ENCODE data around the gene DAPL1. TPM values are rescaled to one million over a fixed set of nuclear protein-coding genes. Genes with fewer than 3 reads are reported as not detected.

DAPL1 gene
- total RNA-seq, 1 experiment from 2014 or later: not detected

DNA sequence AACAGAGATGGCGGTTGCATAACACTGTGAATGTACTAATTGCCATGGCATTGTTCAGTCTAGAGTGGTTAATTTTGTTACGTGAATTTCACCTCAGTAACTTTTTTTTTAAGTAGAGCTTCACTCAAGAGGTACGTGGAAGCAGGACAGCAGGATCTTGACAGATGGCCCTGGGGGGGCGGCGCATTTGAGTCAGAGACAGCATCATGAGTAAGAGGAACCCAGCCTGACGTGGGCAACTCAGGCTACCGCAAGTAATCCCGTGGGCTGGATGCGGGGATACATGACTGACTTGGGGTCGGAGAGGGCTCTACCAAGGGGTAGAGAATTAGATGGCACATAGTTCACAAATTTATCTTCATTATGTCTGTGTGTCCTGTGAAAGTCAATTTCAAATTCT is 38.1 kb upstream of the DAPL1 start:
- intact Hi-C loops (cut with micrococcal nuclease; ENCODE audit: unreplicated experiment): no loop called here
- no peaks in the 10 kb centered on the region for H3F3A ChIP-seq (ENCODE audit: insufficient read depth, low read depth)
- H4K20me1 ChIP-seq (ENCODE audit: insufficient read depth): no peaks in the 10 kb centered on the region
- POLR2A ChIA-PET (ENCODE audit: unreplicated experiment): interaction anchor here (0.6 kb wide), 1 partner anchor 360 kb away, joined by 9 read pairs; no protein-coding TSS in a partner anchor
- CTCF ChIA-PET: interaction anchor here (0.6 kb wide), 2 partner anchors 33 to 1933 kb away, joined by 4 to 6 read pairs; no protein-coding TSS in a partner anchor
- H3K27me3 ChIP-seq (ENCODE audit: insufficient read depth, low read depth): no peaks in the 10 kb centered on the region
- H2AFZ ChIP-seq: no peak overlapping the region
- no peaks in the 10 kb centered on the region for H3K36me3 ChIP-seq (ENCODE audit: low read depth)
- TF ChIP-seq EZH2 (IDR thresholded peaks at IDR 0.05; ENCODE audit: low read depth): no peak
- TF ChIP-seq, protein P1, sequence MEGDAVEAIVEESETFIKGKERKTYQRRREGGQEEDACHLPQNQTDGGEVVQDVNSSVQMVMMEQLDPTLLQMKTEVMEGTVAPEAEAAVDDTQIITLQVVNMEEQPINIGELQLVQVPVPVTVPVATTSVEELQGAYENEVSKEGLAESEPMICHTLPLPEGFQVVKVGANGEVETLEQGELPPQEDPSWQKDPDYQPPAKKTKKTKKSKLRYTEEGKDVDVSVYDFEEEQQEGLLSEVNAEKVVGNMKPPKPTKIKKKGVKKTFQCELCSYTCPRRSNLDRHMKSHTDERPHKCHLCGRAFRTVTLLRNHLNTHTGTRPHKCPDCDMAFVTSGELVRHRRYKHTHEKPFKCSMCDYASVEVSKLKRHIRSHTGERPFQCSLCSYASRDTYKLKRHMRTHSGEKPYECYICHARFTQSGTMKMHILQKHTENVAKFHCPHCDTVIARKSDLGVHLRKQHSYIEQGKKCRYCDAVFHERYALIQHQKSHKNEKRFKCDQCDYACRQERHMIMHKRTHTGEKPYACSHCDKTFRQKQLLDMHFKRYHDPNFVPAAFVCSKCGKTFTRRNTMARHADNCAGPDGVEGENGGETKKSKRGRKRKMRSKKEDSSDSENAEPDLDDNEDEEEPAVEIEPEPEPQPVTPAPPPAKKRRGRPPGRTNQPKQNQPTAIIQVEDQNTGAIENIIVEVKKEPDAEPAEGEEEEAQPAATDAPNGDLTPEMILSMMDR (conservative IDR thresholded peaks at IDR 0.05): no peak
- H3K4me1 ChIP-seq (replicated peaks; ENCODE audit: insufficient read depth): no peaks in the 10 kb centered on the region
- no peak for DNase-seq
- no peaks in the 10 kb centered on the region for H3K9me2 ChIP-seq (ENCODE audit: insufficient read depth)
- H3K27ac ChIP-seq: no peak overlapping the region
- no peak overlapping the region for H3K4me2 ChIP-seq
- H3K4me3 ChIP-seq: no peak overlapping the region
- H3K79me2 ChIP-seq (ENCODE audit: low read depth): no peaks in the 10 kb centered on the region
- BruUV-seq (replicated peaks): no TSS peak
- no peaks in the 10 kb centered on the region for H3K9me3 ChIP-seq (ENCODE audit: insufficient read depth, low read depth)

DNA sequence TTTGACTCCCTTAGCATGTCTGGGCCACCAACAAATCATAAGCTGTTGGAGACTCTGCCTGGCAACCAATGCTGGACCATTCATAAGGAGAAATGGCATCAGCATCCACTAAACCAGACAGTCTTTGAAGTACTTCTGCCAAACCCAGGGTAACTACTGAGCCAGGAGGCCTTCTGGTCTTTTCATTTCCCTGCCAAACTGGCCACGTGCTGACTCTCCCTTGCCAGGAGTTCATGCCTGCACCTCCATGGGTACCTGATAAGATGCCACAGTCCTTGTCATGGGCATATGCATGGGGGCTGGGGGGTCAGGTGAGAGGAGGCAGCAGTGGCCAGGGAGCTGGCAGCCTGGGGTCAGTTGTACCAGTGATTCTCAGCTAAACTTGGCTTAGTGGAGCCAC is 34.2 kb upstream of the DAPL1 start:
- H3K9me2 ChIP-seq (ENCODE audit: insufficient read depth): no peaks in the 10 kb centered on the region
- H3K27ac ChIP-seq: no peak overlapping the region
- ChIA-PET CTCF (interaction anchor here (0.6 kb wide), 2 partner anchors 727 to 775 kb away, joined by 4 to 5 read pairs; no protein-coding TSS in a partner anchor), POLR2A (ENCODE audit: unreplicated experiment) (no interaction called here)
- TF ChIP-seq EZH2 (IDR thresholded peaks at IDR 0.05; ENCODE audit: low read depth): no peak
- TF ChIP-seq, protein P1 (conservative IDR thresholded peaks at IDR 0.05): no peak
- H2AFZ ChIP-seq: no peak overlapping the region
- no peaks in the 10 kb centered on the region for H3F3A ChIP-seq (ENCODE audit: insufficient read depth, low read depth)
- no peaks in the 10 kb centered on the region for H4K20me1 ChIP-seq (ENCODE audit: insufficient read depth)
- intact Hi-C loops (cut with micrococcal nuclease; ENCODE audit: unreplicated experiment): no loop called here
- no peaks in the 10 kb centered on the region for H3K27me3 ChIP-seq (ENCODE audit: insufficient read depth, low read depth)
- no peak for DNase-seq
- H3K9me3 ChIP-seq (ENCODE audit: insufficient read depth, low read depth): no peaks in the 10 kb centered on the region
- no peak overlapping the region for H3K4me3 ChIP-seq
- BruUV-seq (replicated peaks): no TSS peak
- H3K4me1 ChIP-seq (replicated peaks; ENCODE audit: insufficient read depth): no peaks in the 10 kb centered on the region
- H3K36me3 ChIP-seq (ENCODE audit: low read depth): no peaks in the 10 kb centered on the region
- H3K79me2 ChIP-seq (ENCODE audit: low read depth): no peaks in the 10 kb centered on the region
- H3K4me2 ChIP-seq: no peak overlapping the region

DNA sequence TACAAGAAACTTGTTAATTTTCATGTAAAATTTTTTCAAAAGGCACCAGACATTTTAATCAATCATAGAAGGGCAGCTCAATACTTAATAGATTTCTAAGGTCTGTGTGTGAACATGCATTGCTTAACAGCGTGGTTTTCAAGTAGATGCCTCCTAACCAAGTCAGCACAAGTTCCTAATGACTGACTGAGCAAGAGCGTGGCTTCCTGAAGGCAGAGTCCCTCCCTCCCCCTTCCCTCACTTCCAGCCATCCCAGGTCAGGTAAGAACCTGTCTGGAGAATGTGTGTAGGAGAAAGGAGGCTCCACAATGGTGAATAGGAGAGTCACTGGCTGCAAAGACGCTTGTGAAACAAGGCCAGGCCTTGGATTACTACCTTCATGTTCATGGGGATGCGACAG is 33.5 kb upstream of the DAPL1 start:
- H3K4me1 ChIP-seq (replicated peaks; ENCODE audit: insufficient read depth): no peaks in the 10 kb centered on the region
- H3F3A ChIP-seq (ENCODE audit: insufficient read depth, low read depth): no peaks in the 10 kb centered on the region
- TF ChIP-seq, protein P1 (conservative IDR thresholded peaks at IDR 0.05): no peak
- no peak for TF ChIP-seq EZH2 (IDR thresholded peaks at IDR 0.05; ENCODE audit: low read depth)
- BruUV-seq (replicated peaks): no TSS peak
- H3K4me2 ChIP-seq: no peak overlapping the region
- no peaks in the 10 kb centered on the region for H3K27me3 ChIP-seq (ENCODE audit: insufficient read depth, low read depth)
- H4K20me1 ChIP-seq (ENCODE audit: insufficient read depth): no peaks in the 10 kb centered on the region
- POLR2A ChIA-PET (ENCODE audit: unreplicated experiment): no interaction called here
- no peaks in the 10 kb centered on the region for H3K9me3 ChIP-seq (ENCODE audit: insufficient read depth, low read depth)
- H3K27ac ChIP-seq: no peak overlapping the region
- no peak overlapping the region for H2AFZ ChIP-seq
- DNase-seq: no peak
- intact Hi-C loops (cut with micrococcal nuclease; ENCODE audit: unreplicated experiment): no loop called here
- no peaks in the 10 kb centered on the region for H3K9me2 ChIP-seq (ENCODE audit: insufficient read depth)
- H3K79me2 ChIP-seq (ENCODE audit: low read depth): no peaks in the 10 kb centered on the region
- CTCF ChIA-PET: no interaction called here
- H3K36me3 ChIP-seq (ENCODE audit: low read depth): no peaks in the 10 kb centered on the region
- no peak overlapping the region for H3K4me3 ChIP-seq
